Stimulated activated CD8-positive, alpha-beta memory T cell treated with anti-CD3 and anti-CD28 coated beads, Interleukin-15, amount 100 ng/mL, for 24 hours (primary cell): Measurements from ENCODE around the gene NUTM2A.
"Not testable (repeated sequence)": the region's sequence is repeated elsewhere in the genome, so short reads cannot be mapped to it uniquely, and the experiment has no call there.

Source experiments
- DNase-seq: peaks from one replicate; pipeline ENCODE4 v3.0.0-alpha.2; 2020; ENCODE audit warnings: low read depth

Gene NUTM2A, protein sequence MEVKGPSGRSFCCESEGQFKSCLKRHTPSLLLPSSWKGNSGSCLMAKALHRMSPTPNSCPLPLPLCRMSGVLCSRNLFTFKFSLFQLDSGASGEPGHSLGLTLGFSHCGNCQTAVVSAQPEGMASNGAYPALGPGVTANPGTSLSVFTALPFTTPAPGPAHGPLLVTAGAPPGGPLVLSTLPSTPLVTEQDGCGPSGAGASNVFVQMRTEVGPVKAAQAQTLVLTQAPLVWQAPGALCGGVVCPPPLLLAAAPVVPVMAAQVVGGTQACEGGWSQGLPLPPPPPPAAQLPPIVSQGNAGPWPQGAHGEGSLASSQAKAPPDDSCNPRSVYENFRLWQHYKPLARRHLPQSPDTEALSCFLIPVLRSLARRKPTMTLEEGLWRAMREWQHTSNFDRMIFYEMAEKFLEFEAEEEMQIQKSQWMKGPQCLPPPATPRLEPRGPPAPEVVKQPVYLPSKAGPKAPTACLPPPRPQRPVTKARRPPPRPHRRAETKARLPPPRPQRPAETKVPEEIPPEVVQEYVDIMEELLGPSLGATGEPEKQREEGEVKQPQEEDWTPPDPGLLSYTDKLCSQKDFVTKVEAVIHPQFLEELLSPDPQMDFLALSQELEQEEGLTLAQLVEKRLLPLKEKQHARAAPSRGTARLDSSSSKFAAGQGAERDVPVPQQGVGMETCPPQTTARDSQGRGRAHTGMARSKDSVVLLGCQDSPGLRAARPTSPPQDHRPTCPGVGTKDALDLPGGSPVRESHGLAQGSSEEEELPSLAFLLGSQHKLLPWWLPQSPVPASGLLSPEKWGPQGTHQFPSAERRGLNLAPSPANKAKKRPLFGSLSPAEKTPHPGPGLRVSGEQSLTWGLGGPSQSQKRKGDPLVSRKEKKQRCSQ

DNA sequence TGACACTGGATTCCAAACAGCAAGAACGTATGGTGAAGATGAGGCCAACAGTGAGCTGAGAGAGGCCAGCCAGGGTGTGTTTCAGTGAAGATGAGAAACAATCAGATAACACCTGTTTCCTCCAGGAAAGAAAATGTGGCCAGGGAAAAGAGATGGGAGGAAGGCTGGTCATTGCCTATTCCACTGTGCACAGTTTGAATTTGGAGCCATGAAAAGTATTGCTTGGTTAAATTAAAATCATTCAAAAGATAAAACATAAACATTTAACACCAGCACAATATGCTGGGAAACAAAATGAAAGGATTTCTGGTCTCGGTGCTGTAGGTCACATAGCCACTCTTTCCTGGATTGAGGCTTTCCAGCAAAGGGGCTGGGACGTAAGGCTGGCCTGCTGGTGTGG, at the start of gene NUTM2A:
TSS of gene NUTM2A (plus strand) at position 301 of the 400 bp plus-strand sequence. CDS start 383 bp downstream, outside the sequence.
- DNase-seq, result not testable (repeated sequence)

DNA sequence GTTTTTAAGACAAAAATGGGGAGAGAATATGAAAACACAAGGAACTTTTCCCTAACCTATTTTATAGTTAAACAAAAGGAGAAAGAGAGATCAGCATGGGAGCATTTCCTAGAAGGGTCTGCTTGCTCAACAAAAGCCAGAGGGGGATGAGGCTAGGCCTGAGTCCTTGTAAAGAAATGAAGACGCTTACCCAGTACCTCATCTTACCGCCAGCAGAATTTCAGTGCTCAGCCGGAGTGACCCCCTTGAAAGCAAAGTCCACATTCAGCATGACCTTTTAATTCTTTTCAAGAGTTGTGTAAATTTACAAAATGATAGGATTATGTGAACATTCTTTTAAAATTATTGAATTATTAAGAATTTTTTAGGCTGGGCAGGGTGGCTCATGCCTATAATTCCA, 47.7 kb upstream of the NUTM2A start:
- not testable (repeated sequence) for DNase-seq

DNA sequence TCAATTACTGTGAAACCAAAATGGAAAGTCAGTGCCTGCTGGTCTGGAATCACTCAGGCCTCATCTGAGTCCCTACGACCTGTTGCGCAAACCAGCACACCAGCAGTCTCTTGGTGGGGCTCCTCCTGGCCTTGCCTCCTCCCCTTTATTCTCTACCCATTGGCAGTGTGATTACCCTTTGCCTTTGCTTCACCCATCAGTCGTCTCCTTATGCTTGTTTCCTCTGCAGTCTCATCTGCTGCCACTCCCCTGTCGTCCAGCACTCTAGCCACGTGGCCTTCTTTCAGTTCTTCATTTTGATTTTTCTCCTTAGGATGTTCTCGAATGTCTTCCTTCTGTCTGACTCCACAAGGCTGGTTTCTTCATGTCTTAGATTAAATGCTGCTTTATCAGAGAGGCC, 40.8 kb upstream of the NUTM2A start:
- not testable (repeated sequence) for DNase-seq

DNA sequence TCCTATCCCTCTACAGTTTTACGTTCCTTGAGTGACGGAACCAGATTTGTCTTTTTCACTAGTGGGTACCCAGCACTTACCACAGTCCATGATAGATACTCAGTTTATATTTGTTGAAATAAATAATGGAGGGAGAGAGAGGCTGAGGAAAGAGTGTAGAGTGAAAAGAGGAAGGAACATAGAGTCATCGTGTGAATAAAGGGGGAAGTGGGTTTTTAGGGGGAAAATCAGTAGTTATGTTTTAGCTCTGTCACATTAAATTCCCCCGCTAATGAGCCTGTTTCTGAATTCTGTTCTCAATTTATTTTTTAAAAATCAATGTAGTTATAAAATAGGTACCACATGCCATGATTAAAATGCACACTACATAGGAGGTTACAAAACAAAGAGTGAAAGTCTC, 39.2 kb upstream of the NUTM2A start:
- not testable (repeated sequence) for DNase-seq

DNA sequence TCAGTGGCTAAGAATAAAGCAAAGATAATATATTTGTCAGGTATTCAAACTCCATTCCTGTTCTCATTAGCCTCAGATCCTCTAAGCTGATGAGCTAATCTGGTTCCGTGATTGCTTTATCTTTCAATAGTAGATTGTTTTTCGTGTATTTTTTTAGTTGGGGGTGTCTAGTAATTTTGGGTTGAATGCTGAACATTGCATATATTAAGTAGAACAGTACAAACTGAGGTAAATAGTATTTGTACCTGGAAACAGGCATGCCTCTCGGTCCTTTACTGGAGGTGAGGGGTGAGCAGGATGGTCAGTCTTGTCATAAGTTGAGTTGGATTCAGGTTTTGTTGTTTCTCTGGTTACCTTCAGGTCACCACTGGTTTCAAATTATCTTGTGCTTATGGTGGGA, 37.7 kb upstream of the NUTM2A start:
- not testable (repeated sequence) for DNase-seq

DNA sequence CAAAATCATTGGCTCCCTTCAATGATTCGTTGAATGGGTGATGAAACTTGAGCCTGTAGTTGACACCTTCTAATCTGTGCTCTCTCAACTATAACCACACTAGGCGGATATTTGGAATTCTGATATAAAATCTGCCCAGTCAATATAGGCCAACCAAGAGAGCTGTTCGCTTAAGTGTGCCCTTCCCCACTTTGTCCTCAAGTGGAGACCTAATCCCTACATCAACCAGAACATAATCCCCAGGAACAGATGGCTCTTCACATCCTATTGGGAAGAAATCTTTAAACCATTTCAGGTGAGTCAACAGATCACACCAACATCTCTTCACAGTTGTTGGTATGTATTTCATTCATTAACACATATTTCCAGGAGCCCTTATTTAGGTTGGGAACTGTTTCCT, 33.4 kb upstream of the NUTM2A start:
- DNase-seq, result not testable (repeated sequence)

DNA sequence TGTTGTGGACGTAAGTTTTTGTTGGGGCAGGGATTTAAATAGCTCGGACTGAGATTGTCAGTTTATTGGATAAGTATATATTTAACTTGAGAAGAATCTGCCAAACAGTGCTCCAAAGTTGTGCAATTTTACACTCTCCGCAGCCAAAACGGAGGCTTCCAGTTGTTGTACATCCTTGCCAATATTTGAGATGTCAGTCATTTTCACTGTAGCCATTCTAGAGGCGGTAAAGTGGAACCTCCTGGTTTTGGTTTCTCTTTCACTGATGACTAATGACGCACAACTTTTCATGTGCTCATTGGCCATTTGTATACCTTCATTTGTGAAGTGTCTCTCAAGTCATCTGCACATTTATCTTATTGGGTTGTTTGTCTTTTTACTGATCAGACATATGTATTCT, 24.3 kb upstream of the NUTM2A start:
- not testable (repeated sequence) for DNase-seq

DNA sequence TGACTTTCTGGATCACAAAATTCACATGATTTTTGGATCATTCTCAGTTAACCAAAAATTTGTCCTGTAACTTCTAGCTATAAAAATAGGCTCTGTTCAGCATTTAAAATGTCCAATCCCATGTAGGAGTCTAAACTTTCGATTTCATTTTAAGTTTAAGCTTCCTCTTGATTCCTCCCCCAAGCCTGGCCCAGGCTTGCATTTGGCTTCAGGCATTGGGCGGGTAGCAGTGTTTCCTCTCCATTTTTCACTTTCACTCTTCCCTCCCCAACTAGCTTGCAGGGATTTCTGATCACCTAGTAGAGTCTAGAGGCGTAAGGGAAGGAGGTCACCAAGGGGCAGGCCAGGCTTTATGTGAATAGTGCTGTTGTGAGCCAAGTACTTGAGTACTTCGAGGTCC, 20.4 kb upstream of the NUTM2A start:
- DNase-seq, result not testable (repeated sequence)

DNA sequence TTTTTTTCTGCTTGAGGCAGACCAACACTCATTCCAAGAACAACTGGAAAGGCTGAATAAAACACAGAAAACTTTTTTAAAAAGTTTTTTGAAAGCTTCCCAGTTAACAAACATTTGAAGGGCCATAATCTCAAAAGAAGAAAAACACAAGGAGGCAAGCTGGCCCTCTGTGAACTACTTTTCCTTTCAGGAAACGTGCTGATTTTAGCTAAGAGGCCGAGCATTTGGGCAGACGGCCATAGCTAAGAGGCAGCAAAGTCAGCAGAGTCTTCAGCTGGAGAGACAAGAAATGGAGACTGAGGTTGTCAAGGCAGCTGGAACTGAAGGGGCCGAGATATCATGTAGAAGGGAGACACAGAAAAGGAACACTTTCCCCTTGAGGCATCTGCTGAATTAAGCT, 18.3 kb upstream of the NUTM2A start:
- not testable (repeated sequence) for DNase-seq

DNA sequence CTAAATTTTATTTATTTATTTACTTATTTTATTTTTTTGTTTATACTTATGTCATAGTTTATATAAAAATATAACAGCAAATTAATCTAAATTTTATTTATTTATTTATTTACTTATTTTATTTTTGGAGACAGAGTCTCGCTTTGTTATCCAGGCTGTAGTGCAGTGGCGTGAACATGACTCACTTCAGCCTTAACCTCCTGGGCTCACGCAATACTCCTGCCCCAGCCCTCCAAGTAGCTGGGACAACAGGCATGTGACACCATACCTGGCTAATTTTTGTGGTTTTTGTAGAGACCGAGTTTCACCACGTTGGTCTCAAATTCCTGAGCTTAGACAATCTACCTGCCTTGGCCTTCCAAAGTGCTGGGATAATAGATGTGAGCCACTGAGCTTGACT, 14.9 kb upstream of the NUTM2A start:
- DNase-seq, result not testable (repeated sequence)

DNA sequence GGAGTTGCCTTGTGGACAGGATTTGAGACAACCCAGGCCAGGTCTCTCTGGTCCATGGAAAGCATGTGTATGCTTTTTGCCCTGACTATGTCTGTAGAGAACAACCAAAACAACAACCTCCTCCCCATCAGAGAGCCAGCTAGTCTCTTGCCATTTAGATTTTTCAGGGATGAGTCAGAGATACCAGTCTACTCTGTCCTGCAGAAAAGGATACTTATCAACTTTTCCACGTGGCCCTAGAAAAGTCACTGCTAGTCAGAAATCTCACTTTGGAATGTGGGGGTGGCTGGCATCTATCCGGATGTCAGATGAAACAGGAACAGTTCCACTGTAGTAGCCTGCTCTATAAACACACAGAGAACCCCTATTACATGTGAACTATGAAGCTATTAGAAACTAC, 13.4 kb upstream of the NUTM2A start:
- not testable (repeated sequence) for DNase-seq

DNA sequence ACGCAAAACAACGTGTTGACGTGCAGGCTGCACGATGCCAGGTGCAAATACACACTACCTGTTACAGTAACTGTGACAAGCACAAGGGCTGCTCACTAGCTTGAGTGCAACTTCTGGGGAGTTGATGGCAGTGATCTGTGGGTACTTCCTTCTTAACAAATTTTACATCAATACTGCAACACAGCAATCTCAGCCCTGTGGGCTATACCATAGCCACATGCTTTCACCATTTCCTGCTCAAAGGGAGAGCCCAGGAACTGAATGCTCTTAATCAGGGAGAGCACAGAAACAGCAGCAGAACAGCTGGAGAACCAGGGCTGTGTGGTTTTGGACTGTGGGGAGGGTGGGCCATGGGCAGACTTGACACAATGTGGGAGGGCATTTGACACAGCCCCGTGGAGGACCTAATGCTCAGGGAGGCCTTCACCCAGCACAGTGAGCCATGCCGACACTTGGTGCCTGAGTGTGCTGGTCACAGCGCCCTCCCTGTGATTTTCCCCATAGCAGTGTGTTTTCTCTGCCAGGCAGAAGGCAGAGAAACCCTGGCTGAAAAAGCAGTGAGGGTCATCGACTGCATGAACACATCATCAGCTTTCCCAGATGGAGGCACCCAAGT, 12.0 kb upstream of the NUTM2A start:
- DNase-seq, result not testable (repeated sequence)

DNA sequence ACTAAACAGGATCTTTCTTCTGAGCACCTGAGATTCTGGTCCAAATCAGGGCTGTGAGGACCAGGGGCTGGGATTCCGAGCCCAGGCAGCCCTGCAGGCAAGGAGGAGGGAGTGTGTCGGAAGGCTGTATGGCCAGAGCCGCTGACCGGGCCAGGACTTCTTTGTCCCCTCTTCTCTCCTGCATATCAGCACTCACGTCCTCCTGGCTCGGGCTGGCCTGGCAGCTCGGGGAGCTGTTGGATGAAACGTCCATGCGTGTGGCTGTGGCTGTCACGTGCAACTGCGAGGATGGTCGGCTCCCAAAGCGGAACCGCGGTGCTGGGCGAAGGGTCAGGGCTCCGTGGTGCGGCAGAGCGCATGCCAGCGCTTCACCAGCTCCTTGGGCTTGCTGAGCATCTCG, 11.4 kb upstream of the NUTM2A start:
- DNase-seq, result not testable (repeated sequence)

DNA sequence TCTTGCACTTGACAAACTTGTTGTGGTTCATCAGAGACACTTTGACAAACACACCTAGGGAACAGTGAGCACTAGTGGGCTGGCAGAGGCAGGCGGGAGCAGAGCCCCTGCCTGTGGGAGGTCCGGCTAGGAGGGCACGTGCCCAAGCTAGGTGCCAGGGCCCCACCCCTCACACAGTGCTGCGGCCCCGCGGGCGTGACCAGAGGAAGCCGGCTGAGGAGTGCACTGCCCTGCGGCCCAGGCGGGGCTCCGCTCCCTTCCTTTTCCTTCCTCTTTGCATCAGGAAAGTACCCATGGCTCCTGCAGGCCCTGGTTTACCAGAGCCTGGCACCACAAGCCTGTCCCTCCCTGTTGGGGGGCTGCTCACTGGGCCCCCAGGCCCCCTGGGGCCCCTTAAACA, 9.1 kb upstream of the NUTM2A start:
- DNase-seq, result not testable (repeated sequence)

DNA sequence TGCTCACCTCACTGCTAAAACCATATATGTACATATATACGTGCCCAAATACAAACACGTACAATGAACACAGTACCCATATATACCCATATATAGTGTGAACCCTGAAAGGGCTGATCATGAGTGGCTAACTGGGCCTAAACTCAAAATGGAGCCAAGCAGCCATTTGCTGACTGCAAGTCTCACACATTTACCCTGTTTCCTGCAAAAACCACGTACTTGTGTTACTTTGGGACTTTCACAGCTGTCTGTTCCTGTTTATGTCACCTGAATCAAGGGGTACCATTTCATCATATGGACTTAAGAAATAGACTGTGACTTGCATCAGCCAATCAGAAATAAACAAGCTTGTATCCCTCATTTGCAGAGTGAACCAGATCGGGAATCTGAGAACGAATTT, 5.9 kb upstream of the NUTM2A start:
- not testable (repeated sequence) for DNase-seq

DNA sequence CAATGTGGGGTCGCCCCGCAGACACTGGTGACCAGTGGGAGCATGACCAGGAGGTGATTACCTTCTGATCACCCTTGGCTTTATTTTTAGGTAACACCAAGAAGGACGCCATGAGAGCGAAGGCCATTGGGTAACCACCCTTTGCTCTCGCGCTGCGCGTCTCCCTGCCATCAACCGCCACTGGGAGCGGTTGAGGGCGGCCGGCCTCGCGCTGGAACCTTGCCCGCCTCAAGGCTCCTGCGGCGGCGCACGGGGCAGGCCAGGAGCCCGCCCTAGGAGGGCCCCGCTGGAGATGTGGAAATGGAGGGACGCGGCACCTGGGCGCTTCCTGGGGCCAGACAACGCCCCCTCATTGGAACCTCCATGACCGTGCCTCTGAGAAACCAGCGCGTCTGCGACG, 2.5 kb upstream of the NUTM2A start:
- not testable (repeated sequence) for DNase-seq

DNA sequence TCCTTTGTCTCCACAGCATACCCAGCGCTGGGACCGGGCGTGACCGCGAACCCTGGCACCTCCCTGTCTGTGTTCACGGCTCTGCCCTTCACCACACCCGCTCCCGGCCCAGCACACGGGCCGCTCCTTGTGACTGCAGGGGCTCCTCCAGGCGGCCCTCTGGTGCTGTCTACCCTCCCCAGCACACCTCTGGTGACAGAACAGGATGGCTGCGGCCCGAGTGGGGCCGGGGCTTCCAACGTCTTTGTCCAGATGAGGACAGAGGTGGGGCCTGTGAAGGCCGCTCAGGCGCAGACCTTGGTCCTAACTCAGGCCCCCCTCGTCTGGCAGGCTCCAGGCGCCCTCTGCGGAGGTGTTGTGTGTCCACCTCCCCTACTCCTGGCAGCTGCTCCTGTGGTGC, 3.0 kb downstream of the NUTM2A start:
- not testable (repeated sequence) for DNase-seq

DNA sequence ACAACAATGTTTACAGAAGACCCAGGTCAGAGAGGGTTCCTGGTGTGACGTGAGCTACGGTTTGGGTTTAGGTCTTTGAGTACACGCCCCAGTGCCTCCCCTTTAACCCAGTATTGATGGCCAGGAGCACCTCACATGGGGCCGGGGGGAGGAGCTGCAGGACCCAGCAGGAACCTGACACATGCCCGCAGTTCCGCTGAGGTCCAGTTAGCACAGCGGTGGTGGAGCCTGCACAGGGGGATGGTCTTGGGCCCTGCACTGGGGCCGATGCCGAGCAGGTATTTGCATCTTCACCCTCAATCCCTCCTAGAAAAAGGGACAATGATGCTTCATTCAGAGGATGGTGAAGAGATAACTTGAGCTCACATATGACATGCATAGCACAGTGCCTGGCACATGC, 4.0 kb downstream of the NUTM2A start:
- DNase-seq, result not testable (repeated sequence)

DNA sequence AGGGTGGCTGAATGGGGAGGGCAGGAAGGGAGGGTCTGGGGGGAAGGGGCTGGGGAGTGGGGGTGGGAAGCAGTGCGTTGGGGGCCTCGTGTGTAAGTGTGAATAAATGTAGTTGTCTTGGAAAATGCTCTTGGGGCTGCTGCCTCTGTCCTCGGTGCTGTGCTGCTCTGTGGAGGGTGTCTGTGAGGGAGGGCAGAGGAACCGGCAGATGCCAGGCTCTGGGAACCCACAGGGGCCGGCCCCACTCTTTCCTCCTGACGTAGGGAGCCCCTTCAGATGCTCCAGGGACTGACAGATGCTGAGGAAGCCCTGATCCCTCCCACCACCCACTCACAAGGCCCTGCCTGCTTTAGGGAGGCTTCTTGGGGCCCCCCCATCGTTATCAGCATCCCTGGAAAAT, 9.6 kb downstream of the NUTM2A start:
- DNase-seq, result not testable (repeated sequence)

DNA sequence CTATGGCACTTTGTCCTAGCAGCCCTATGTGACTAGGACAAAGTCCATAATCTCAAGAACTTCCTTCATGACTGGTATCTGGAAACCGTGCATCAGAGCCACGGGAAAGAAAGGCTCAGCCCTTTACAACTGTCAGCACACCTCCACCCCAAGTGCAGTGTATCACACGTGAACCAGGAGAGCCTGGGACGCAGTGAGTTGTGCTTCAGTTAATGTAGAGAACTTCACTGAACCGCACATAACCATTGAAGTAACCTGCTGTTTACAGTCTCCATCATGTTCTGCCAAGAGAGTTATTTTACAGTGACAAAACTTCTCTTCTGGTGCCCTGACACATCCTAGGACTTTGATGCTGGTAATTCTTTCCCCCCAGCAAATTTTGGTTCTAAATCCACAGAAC, 12.0 kb downstream of the NUTM2A start:
- not testable (repeated sequence) for DNase-seq

DNA sequence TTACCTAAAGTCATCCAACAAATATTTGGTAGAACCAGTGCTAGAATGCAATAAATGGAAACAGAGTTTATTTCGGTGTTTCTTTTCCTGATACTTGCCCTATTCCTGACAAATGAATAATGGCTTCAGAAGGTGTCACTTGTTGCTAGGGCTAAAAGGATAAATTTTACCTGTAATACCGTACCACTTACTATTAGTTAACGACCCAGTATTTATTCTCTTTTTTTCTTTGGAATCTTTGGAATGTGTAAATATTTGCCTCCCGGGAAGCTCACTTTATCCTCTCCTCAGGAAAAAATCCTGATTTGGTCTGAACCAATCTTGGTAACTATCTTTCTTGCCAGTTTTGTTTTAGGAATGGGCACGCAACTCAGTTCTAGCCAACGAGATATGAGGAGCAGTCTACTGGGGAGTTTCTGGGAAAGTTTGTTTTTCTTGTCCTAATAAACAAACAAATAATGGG, 14.1 kb downstream of the NUTM2A start:
- DNase-seq, result not testable (repeated sequence)

DNA sequence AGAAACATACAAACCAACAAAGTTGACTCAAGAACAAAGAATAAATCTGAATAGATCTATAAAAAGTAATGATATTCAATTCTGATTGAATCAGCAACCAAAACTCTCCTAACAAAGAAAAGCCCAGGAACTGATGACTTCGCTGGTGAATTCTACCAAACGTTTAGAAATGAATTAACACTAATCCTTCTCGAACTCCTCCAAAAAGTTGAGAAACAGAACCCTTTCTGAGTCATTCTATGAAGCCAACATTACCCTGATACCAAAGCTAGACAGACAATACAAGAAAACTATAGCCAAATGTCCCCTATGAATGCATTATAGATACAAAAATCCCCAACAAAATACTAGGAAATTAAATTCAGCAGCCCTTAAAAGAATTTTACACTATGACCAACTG, 16.9 kb downstream of the NUTM2A start:
- not testable (repeated sequence) for DNase-seq
